GM21786 (cell line): Measurements from ENCODE around the gene HIPK2.
"Not testable (repeated sequence)": the region's sequence is repeated elsewhere in the genome, so short reads cannot be mapped to it uniquely, and the experiment has no call there.

Experiments
- ATAC-seq: cut with Tn5 transposase; IDR thresholded peaks from one replicate; pipeline ENCODE4 v1.9.1; 2021; ENCODE audit not compliant: unreplicated experiment

HIPK2 gene

GRCh38 chr7:139557857-139558581 lies 219.8 kb downstream of the HIPK2 start:
- ATAC-seq = no peak

- not testable (repeated sequence) for ATAC-seq
These were observed 223.7 kb downstream of the HIPK2 start for GRCh38 chr7:139553991-139554700.

DNA sequence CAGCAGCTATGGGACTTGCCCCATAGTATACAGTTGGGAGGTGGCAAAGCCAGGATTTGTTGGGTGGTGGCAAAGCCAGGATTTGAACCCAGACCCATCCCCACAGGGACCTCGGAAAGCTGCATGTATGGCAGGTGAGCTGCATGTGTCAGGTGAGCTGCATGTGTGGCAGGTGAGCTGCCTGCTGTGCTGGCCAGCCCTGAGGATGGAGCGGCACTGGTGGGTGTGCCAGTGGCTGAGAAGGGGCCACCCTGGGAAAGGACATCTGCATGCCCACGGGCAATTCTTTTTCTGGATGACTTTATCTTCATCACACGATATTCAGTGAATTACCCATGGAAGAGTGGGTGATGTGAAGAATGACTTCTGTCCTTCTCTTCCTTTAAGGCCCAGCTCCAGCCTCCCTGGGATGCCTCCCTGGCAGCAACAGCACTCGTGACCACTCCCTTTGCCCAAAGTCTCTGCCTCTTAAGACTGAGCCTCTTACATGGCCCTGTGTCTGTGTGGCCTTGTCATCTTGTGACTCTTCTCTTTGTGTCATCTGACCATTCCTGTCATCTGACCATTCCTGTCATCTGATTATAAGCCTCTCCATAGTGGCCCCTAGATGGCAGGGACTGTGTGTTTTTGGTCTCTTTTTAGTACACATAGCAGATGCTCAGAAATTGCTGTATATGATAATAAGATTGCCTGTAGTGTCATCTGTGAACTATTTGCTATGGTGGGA lies 229.3 kb downstream of the HIPK2 start:
- ATAC-seq = no peak

GRCh38 chr7:139544645-139545044 lies 233.2 kb downstream of the HIPK2 start:
- no peak for ATAC-seq

- no peak for ATAC-seq
These were observed 233.8 kb downstream of the HIPK2 start for GRCh38 chr7:139543801-139544603.

- ATAC-seq = no peak
These were observed 235.3 kb downstream of the HIPK2 start for GRCh38 chr7:139542308-139543151.

GRCh38 chr7:139541600-139542307 lies 236.0 kb downstream of the HIPK2 start:
- no peak for ATAC-seq

- ATAC-seq = no peak
These were observed 237.6 kb downstream of the HIPK2 start for GRCh38 chr7:139540203-139540602.

DNA sequence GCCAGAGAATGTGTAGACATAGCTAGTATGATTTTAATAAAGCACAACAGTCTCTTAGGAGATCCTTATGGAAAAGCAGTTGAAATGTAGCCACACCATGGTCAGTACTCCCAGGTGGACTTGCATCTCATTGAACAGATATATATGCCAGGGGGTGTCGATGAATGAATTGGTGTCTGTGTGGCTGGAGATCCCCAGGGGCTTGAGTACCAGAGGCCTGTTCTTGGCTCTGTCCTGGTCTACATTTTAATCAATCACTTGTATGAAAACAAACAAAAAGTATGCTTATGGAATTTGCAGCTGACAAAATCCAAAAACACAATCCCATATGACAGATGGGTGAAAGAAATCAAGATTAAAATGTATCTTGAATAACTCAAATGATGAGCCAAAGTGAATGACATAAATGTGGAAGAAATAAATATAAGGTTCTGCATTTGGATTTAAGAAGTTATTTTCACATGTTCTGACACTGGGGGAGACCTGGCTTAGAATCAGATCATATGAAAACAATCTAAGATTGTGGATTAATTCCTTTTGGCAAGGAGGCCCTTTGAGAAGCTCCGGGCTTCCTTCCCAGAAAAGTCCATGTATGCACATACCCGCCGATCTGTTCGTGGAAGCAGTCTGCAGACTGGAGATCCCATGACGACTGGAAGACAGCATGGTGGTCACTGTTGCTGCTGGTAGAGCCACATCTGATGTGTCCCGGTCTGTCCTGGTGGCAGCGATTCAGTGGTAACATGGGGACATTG lies 238.7 kb downstream of the HIPK2 start:
- no peak for ATAC-seq

DNA sequence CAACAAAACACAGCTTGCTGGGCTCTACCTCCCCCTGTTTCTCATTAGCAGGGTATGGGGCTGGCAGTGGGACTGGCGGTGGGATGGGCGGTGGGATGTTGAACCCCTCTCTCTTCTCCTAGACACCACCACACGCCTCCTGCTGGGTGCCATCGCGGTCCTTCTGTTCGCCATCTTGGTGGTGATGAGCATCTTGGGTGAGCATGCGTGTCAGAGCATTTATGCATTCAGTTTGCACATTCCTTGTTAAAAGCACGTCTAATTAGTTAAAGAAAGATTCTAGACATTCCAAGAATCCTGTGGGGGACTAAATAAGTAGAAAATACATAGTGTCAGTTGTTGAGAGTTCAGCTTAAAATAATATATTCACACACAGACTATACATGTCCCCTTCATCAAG lies 241.6 kb downstream of the HIPK2 start:
- ATAC-seq = no peak

DNA sequence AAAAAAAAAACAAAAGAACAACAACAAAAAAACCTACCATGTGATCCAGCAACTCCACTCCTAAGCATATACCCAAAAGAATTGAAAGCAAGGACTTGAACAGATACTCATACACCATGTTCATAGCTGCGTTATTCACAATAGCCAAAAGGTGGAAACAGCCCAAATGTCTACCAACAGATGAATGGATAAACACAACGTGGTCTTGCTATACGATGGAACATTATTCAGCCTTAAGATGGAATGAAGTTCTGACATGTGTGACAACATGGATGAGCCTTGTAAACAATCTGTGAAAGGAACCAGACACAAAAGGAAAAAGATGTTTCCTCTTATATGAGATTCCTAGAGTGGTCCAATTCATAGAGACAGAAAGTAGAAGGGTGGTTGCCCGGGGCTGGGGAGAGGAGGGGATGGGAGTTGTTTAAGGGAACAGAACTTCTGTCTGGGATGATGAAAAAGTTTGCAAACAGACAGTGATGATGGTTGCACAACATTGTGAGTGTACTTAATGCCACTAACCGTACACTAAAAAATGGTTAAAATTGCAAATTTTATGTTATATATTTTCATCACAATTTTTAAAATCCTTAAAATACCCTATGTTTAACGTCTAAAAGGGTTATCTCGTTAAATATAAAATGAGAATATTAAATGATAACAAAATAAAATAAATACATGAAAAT lies 242.7 kb downstream of the HIPK2 start:
- no peak for ATAC-seq

- no peak for ATAC-seq
These were observed 243.7 kb downstream of the HIPK2 start for GRCh38 chr7:139534096-139534495.

DNA sequence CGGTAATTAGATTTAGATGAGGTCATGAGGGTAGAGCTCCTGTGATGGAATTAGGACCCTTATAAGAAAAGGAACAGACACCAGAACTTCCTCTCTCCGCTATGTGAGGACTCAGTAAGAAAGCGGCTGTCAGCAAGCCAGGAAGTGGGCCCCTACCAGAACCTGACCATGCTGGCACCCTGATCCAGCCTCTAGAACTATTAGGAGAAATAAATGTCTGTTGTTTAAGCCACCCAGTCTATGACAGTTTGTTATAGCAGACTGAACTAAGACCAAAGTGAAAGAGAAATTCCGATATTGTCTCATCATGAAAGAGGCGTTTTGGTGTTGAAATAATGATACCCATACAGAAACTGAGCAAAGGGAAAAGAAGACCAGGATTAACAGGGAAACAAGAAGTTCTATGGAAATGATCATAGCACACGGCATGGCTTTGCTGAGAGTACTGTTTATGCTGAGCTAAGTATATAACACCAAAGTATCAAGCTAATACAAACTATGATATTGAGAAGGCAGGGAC lies 245.1 kb downstream of the HIPK2 start:
- no peak for ATAC-seq

- no peak for ATAC-seq
These were observed 246.7 kb downstream of the HIPK2 start for GRCh38 chr7:139531094-139531493.

- ATAC-seq = no peak
These were observed 250.9 kb downstream of the HIPK2 start for GRCh38 chr7:139526578-139527544.

DNA sequence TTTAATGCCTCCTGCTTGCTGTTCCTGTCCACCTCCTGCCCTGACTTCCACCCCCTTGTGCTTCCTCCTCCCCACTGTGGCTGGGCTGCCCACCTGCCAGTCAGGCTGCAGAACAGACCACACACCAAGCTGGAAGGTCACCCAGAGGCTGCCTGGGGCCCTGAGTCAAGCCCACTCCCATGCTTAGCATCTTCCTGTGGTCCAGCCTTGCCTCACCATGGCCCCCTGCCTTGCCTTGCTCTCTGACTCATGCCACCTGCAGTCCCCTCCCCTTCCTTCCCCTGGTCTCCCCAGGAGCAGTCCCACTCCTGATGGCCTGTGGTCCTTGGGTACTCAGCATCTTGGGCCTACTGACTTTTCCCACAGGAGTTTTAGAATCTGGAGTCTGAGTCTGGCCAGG lies 252.0 kb downstream of the HIPK2 start:
- ATAC-seq = no peak

GRCh38 chr7:139525239-139525638 lies 252.6 kb downstream of the HIPK2 start:
- no peak for ATAC-seq
